ENCODE measurements around the gene NMRK1. TPM values are rescaled to one million over a fixed set of nuclear protein-coding genes. Genes with fewer than 3 reads are reported as not detected.

NMRK1 gene
- total RNA-seq, 1 experiment from 2014 or later, result 13.3 TPM

DNA sequence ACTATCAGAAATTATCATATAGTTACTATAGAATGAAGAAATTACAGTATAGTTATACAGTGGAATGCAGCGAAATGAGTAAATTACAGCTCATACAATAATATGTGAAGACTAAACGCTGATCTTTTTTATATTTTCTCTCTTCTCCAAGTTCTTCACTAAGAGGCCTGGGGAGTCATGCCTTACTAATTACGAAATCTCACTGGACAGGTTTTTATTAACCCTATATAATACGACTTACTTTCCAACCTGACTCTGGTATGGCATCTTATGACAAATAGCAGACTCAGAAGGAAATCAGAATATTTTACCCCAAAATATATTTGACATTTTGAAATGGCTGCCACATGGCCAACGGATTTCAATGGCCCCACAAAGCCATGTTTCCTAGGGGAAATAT is 68.9 kb downstream of the NMRK1 start:
- no peak overlapping the region for H3K4me3 ChIP-seq (ENCODE audit: insufficient read depth, low read depth, low read length)
- H3K36me3 ChIP-seq (replicated peaks; ENCODE audit: control insufficient read depth, insufficient read depth, low read length), result no peaks in the 10 kb centered on the region
- H3K27me3 ChIP-seq (ENCODE audit: control insufficient read depth, insufficient read depth, low read length), result no peaks in the 10 kb centered on the region
- DNase-seq, result no peak

- H3K27me3 ChIP-seq (ENCODE audit: control insufficient read depth, insufficient read depth, low read length), result no peaks in the 10 kb centered on the region
- H3K4me3 ChIP-seq (ENCODE audit: insufficient read depth, low read depth, low read length), result no peak overlapping the region
- no peaks in the 10 kb centered on the region for H3K36me3 ChIP-seq (replicated peaks; ENCODE audit: control insufficient read depth, insufficient read depth, low read length)
- no peak for DNase-seq
These were observed 70.6 kb downstream of the NMRK1 start for GRCh38 chr9:75017378-75017777.

DNA sequence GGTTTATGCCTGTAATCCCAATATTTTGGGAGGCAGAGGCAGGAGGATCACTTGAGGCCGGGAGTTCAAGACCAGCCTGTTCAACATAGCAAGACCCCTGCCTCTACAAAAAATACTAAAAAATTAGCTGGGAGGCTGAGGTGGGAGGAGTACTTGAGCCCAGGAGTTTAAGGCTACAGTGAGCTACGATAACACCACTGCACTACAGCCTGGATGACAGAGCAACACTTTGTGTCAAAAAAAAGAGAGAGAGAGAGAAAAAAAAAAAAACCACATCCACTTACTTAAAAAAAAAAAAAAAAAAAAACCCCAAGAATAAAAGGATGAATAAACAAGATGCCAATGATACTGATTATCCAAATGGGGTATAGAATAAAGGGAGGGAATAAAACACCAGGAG is 74.2 kb downstream of the NMRK1 start:
- Histone ChIP-seq H3K36me3 (replicated peaks; ENCODE audit: control insufficient read depth, insufficient read depth, low read length) (no peaks in the 10 kb centered on the region; the same call in 1 of the 2 replicates), H3K27me3 (ENCODE audit: control insufficient read depth, insufficient read depth, low read length) (no peaks in the 10 kb centered on the region), H3K4me3 (ENCODE audit: insufficient read depth, low read depth, low read length) (no peak overlapping the region)
- DNase-seq, result no peak

Other genes starting within 250 kb of the NMRK1 start
- 0.15 and 0.24 TPM in 2 replicates for gene TRPM6, start 200.2 kb downstream of the NMRK1 start, total RNA-seq (2014; rRNA removed; shearing (Covaris generic))
- 13.2 and 13.9 TPM in 2 replicates for gene C9orf40, start 135.2 kb downstream of the NMRK1 start, total RNA-seq (2014; rRNA removed; shearing (Covaris generic))
- 25.8 and 33.9 TPM in 2 replicates for gene CARNMT1, start 59.9 kb downstream of the NMRK1 start, total RNA-seq (2014; rRNA removed; shearing (Covaris generic))
- gene OSTF1, start 359 bp upstream of the NMRK1 start, total RNA-seq (2014; rRNA removed; shearing (Covaris generic)), result 17.3 and 18.5 TPM in 2 replicates